HepG2 (cell line): Measurements from ENCODE around the gene COL2A1. TPM values are rescaled to one million over a fixed set of nuclear protein-coding genes. Genes with fewer than 3 reads are reported as not detected.
A peak's percentile ranks its signal among the peaks of the same experiment; 100 is the strongest.

Experiments
- CSRNP1 ChIP-seq: sonication (generic); formaldehyde crosslinking; IDR thresholded peaks from 2 replicates; pipeline ENCODE4 v1.8.1; 2023; ENCODE audit warnings: mild to moderate bottlenecking, missing genetic modification reagents
- DRAP1 ChIP-seq: IDR thresholded peaks from 2 replicates; pipeline ENCODE4 v1.6.1; 2016; ENCODE audit warnings: missing genetic modification reagents, missing compliant biosample characterization
- FIP1L1 ChIP-seq: fragments of 200-400 bp; formaldehyde crosslinking; IDR thresholded peaks from 2 replicates; pipeline ENCODE4 v1.6.1; 2018; ENCODE audit warnings: low read depth, mild to moderate bottlenecking, low read length, moderate library complexity, borderline replicate concordance; ENCODE audit not compliant: insufficient read depth
- HIC2 ChIP-seq: sonication (generic); formaldehyde crosslinking; IDR thresholded peaks from 2 replicates; pipeline ENCODE4 v1.9.0; 2022; ENCODE audit warnings: low read depth, missing genetic modification reagents
- IRF1 ChIP-seq: sonication (generic); formaldehyde crosslinking; IDR thresholded peaks from 2 replicates; pipeline ENCODE4 v1.4.0; 2020; ENCODE audit warnings: low read depth, mild to moderate bottlenecking, missing genetic modification reagents
- ISL2 ChIP-seq: sonication (generic); formaldehyde crosslinking; IDR thresholded peaks from 2 replicates; pipeline ENCODE4 v1.5.0; 2020; ENCODE audit warnings: missing genetic modification reagents
- JARID2 ChIP-seq: sonication (generic); formaldehyde crosslinking; IDR thresholded peaks from 2 replicates; pipeline ENCODE4 v1.8.1; 2023; ENCODE audit warnings: missing genetic modification reagents, inconsistent platforms; ENCODE audit not compliant: insufficient replicate concordance
- JUN ChIP-seq: sonication (generic); formaldehyde crosslinking; IDR thresholded peaks from 2 replicates; pipeline ENCODE4 v1.4.0; 2020; ENCODE audit warnings: mild to moderate bottlenecking, missing genetic modification reagents
- KLF13 ChIP-seq: sonication (generic); formaldehyde crosslinking; IDR thresholded peaks from 2 replicates; pipeline ENCODE4 v1.4.0; 2020; ENCODE audit warnings: mild to moderate bottlenecking, missing genetic modification reagents
- NBN ChIP-seq: fragments of 450-650 bp; conservative IDR thresholded peaks from 2 replicates; pipeline ENCODE4 v1.6.1; 2017
- NFE2 ChIP-seq: sonication (generic); formaldehyde crosslinking; IDR thresholded peaks from 2 replicates; pipeline ENCODE4 v1.4.0; 2020; ENCODE audit warnings: missing genetic modification reagents
- RXRA ChIP-seq: sonication (generic); formaldehyde crosslinking; IDR thresholded peaks from 2 replicates; pipeline ENCODE4 v1.5.1; 2020; ENCODE audit warnings: missing genetic modification reagents
- SP140L ChIP-seq: sonication (generic); formaldehyde crosslinking; IDR thresholded peaks from 2 replicates; pipeline ENCODE4 v1.4.0; 2020; ENCODE audit warnings: missing genetic modification reagents, borderline replicate concordance
- SP5 ChIP-seq: IDR thresholded peaks from 2 replicates; pipeline ENCODE4 v1.6.1; 2016; ENCODE audit warnings: low read depth, borderline replicate concordance
- TFAP4 ChIP-seq: sonication (generic); IDR thresholded peaks from 2 replicates; pipeline ENCODE4 v1.6.1; 2016; ENCODE audit warnings: low read depth, borderline replicate concordance
- TGIF2 ChIP-seq: IDR thresholded peaks from 2 replicates; pipeline ENCODE4 v1.6.1; 2016; ENCODE audit warnings: control low read depth, missing compliant biosample characterization
- ZNF138 ChIP-seq: sonication (generic); formaldehyde crosslinking; IDR thresholded peaks from 2 replicates; pipeline ENCODE4 v1.5.0; 2020; ENCODE audit warnings: mild to moderate bottlenecking, low read depth, missing genetic modification reagents
- ZNF256 ChIP-seq: sonication (generic); formaldehyde crosslinking; conservative IDR thresholded peaks from 2 replicates; pipeline ENCODE4 v1.4.0; 2020; ENCODE audit warnings: missing genetic modification reagents
- ZNF34 ChIP-seq: sonication (generic); formaldehyde crosslinking; IDR thresholded peaks from 2 replicates; pipeline ENCODE4 v1.4.0; 2020; ENCODE audit warnings: mild to moderate bottlenecking, missing genetic modification reagents, borderline replicate concordance
- ZNF382 ChIP-seq: sonication (generic); formaldehyde crosslinking; IDR thresholded peaks from 2 replicates; pipeline ENCODE4 v1.5.0; 2020; ENCODE audit warnings: missing genetic modification reagents, mild to moderate bottlenecking, borderline replicate concordance
- ZNF383 ChIP-seq: sonication (generic); formaldehyde crosslinking; IDR thresholded peaks from 2 replicates; pipeline ENCODE4 v1.4.0; 2020; ENCODE audit warnings: missing genetic modification reagents, mild to moderate bottlenecking, borderline replicate concordance
- ZNF564 ChIP-seq: sonication (generic); formaldehyde crosslinking; IDR thresholded peaks from 2 replicates; pipeline ENCODE4 v1.8.1; 2023; ENCODE audit warnings: mild to moderate bottlenecking, missing genetic modification reagents
- ZNF619 ChIP-seq: sonication (generic); formaldehyde crosslinking; IDR thresholded peaks from 2 replicates; pipeline ENCODE4 v1.4.0; 2020; ENCODE audit warnings: mild to moderate bottlenecking, missing genetic modification reagents
- ZNF670 ChIP-seq: sonication (generic); formaldehyde crosslinking; IDR thresholded peaks from 2 replicates; pipeline ENCODE4 v1.8.0; 2022; ENCODE audit warnings: mild to moderate bottlenecking, missing genetic modification reagents, borderline replicate concordance
- ZNF678 ChIP-seq: sonication (generic); formaldehyde crosslinking; IDR thresholded peaks from 2 replicates; pipeline ENCODE4 v1.4.0; 2020; ENCODE audit warnings: mild to moderate bottlenecking, missing genetic modification reagents
- ZNF713 ChIP-seq: sonication (generic); formaldehyde crosslinking; IDR thresholded peaks from 2 replicates; pipeline ENCODE4 v1.4.0; 2020; ENCODE audit warnings: mild to moderate bottlenecking, missing genetic modification reagents
- polyA plus RNA-seq, 8 experiments: library from polyadenylated mRNA; depleted of rRNA in 3 of 8; stranded (reverse) in 7 of 8; unstranded in 1 of 8; fragments of >200 nt; fragmentation: Illumina TruSeq in 4 of 8; extraction: Trizol in 4 of 8; gene quantifications; 2 replicates each; pipeline versions ENCODE4 v1.2.1 to v1.2.3, GENCODE V29; 2011 to 2016; ENCODE audit warnings: low read depth in 4 of 8, missing spikeins in 1 of 8, mixed read lengths in 1 of 8; ENCODE audit not compliant: insufficient read depth in 1 of 8
- total RNA-seq, 5 experiments: library from RNA; depleted of rRNA; stranded (reverse); fragments of >200 nt; fragmentation: Illumina TruSeq; extraction: Trizol; gene quantifications; 2 replicates each; pipeline ENCODE4 v1.2.3, GENCODE V29; 2016; ENCODE audit warnings: low read depth in 1 of 5

COL2A1 gene
- total and polyA plus RNA-seq, 2 of the 13 experiments (the other 11 are each of a cell fraction or from before 2014, with no cell fraction given): 7.4 to 38.3 TPM

- TF ChIP-seq DRAP1 (CRISPR knock-in tag) (no peak), ZNF619 (CRISPR knock-in tag) (no peak), IRF1 (CRISPR knock-in tag) (0 out of 2 replicates have a peak, but pooled peaks have one; percentile 62), ZNF138 (CRISPR knock-in tag) (0 out of 2 replicates have a peak, but pooled peaks have one; percentile 52), SP5 (CRISPR knock-in tag) (no peak), HIC2 (CRISPR knock-in tag) (peak; percentile 61; the same call in 1 of the 2 replicates), SP140L (no peak), NBN (no peak), ISL2 (peak; percentile 52), ZNF678 (CRISPR knock-in tag) (no peak), FIP1L1 (no peak), ZNF256 (0 out of 2 replicates have a peak, but pooled peaks have one; percentile 41), ZNF383 (CRISPR knock-in tag) (no peak), RXRA (peak; percentile 44; the same call in 1 of the 2 replicates), ZNF564 (CRISPR knock-in tag) (peak; percentile 31; the same call in 1 of the 2 replicates), ZNF670 (CRISPR knock-in tag) (no peak), CSRNP1 (no peak), ZNF713 (no peak), ZNF382 (no peak), JARID2 (CRISPR knock-in tag) (no peak), TGIF2 (CRISPR knock-in tag) (no peak), NFE2 (CRISPR knock-in tag) (no peak), TFAP4 (peak; percentile 53; the same call in 1 of the 2 replicates), KLF13 (no peak), ZNF34 (CRISPR knock-in tag) (no peak), JUN (CRISPR knock-in tag) (no peak)
Measured at GRCh38 chr12:47963340-47964040, 40.8 kb downstream of the COL2A1 start, which contains the start of gene TMEM106C (continued).
